ENCODE results near the gene ETFDH. TPM values are rescaled to one million over a fixed set of nuclear protein-coding genes. Genes with fewer than 3 reads are reported as not detected.
"Not testable (repeated sequence)": the region's sequence is repeated elsewhere in the genome, so short reads cannot be mapped to it uniquely, and the experiment has no call there.

ETFDH gene
- total and polyA plus RNA-seq, 9 donors: 13.6 to 35.9 (median 19.5) TPM

DNA sequence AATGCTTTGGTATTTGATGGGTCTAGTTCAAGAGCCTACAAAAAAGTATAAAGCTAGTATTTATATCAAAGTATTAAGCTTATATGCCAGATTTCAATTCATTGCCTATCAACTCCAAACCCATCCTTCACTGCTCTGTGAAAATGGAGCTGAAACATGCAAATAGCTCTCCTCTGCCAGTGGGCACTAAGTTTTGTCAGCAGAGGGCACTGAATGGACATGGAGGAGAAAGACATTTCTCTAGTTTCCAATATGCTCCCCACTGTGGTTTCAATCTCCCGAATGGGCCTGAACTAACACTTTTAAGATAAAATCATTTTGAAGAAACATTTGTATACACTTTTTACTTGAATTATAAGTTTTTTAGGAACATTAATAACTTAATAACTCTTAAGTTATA lies 38.7 kb downstream of the ETFDH start:
- WGBS, 3 donors: 52 to 69% (median 57%) methylated on average over 1 of the region's 1 CpG
- no peak overlapping the region for H3K4me3 ChIP-seq
- H3K27me3 ChIP-seq: no peaks in the 10 kb centered on the region
- no peaks in the 10 kb centered on the region for H3K36me3 ChIP-seq
- intact Hi-C loops (cut with DNase I): no loop called here
- no peaks in the 10 kb centered on the region for H3K4me1 ChIP-seq (ENCODE audit: insufficient read depth)
- no peak overlapping the region for H3K27ac ChIP-seq
- H3K9me3 ChIP-seq: no peaks in the 10 kb centered on the region
- TF ChIP-seq EP300 (IDR thresholded peaks at IDR 0.05) (no peak), POLR2A (IDR thresholded peaks at IDR 0.05) (no peak)
- TF ChIP-seq, protein P1, sequence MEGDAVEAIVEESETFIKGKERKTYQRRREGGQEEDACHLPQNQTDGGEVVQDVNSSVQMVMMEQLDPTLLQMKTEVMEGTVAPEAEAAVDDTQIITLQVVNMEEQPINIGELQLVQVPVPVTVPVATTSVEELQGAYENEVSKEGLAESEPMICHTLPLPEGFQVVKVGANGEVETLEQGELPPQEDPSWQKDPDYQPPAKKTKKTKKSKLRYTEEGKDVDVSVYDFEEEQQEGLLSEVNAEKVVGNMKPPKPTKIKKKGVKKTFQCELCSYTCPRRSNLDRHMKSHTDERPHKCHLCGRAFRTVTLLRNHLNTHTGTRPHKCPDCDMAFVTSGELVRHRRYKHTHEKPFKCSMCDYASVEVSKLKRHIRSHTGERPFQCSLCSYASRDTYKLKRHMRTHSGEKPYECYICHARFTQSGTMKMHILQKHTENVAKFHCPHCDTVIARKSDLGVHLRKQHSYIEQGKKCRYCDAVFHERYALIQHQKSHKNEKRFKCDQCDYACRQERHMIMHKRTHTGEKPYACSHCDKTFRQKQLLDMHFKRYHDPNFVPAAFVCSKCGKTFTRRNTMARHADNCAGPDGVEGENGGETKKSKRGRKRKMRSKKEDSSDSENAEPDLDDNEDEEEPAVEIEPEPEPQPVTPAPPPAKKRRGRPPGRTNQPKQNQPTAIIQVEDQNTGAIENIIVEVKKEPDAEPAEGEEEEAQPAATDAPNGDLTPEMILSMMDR (IDR thresholded peaks at IDR 0.05): no peak
- DNase-seq: no peak

DNA sequence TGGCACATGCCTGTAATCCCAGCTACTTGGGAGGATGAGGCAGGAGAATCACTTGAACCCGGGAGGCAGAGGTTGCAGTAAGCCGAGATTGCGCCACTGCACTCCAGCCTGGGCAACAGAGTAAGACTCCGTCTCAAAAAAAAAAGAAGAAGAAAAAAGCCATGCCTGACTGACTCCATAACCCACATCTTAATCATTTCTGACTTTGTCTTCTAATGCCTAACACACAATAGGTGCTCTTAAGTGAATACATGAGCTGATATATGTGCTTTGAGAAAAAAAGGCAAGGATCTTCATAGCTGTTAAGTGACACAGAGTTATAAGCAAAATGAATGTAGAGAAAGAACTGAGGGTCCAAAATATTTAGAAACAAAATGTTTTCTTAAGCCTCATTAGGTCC lies 40.5 kb downstream of the ETFDH start:
- 96 to 99% (median 98%) methylated on average over 4 of the region's 4 CpGs for WGBS, 3 donors
- intact Hi-C loops (cut with DNase I): not testable (repeated sequence)

DNA sequence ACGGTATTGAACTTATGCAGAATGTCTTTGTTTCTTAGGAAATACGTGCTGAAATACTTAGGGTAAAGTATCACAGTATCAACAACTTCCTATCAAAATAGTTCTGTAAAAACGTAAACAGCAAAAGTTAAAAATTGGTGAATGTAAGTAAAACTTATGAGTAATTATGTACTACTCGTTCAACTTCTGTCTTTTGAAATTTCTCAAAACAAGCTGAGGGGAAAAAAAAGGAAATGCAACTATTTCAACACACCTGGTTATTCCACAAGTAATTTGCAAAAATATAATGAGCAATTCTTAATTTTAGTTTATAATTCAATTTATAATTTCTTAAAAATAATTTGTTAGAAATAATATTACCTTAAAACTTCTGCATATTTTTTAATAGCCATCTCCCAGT lies 42.8 kb downstream of the ETFDH start:
- intact Hi-C loops (cut with DNase I): no loop called here
- TF ChIP-seq POLR2A (IDR thresholded peaks at IDR 0.05): no peak
- no peak for TF ChIP-seq EP300 (IDR thresholded peaks at IDR 0.05)
- TF ChIP-seq, protein P1 (IDR thresholded peaks at IDR 0.05): no peak
- no peak for DNase-seq
- no peaks in the 10 kb centered on the region for H3K27me3 ChIP-seq
- no peaks in the 10 kb centered on the region for H3K9me3 ChIP-seq
- 82 to 86% (median 85%) methylated on average over 4 of the region's 4 CpGs for WGBS, 3 donors
- no peaks in the 10 kb centered on the region for H3K36me3 ChIP-seq
- H3K4me3 ChIP-seq: no peak overlapping the region
- H3K4me1 ChIP-seq (ENCODE audit: insufficient read depth): no peaks in the 10 kb centered on the region
- no peak overlapping the region for H3K27ac ChIP-seq

More for the DNA sequence above, 40.5 kb downstream of the ETFDH start:
- not testable (repeated sequence) for H3K27ac ChIP-seq; H3K4me3 ChIP-seq; H3K36me3 ChIP-seq; DNase-seq; H3K9me3 ChIP-seq; H3K27me3 ChIP-seq; H3K4me1 ChIP-seq (ENCODE audit: insufficient read depth)

DNA sequence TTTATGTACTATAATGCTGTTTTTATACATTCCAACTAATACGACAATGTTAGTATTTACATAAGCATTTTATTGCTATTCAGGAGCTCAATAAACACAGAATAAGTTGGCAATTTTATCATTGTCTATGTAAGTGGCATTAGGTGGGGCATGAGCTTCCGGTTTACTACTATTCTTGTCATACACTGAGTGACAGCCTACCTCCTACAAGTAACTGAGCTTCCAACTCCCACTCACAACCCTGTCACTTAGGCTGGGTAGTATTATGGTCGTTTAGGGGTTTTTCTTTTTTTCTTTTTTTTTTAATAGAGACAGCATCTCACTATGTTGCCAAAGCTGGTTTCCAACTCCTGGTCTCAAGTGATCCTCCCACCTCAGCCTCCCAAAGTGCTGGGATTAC lies 43.7 kb downstream of the ETFDH start:
- no peak overlapping the region for H3K27ac ChIP-seq
- H3K4me1 ChIP-seq (ENCODE audit: insufficient read depth): no peaks in the 10 kb centered on the region
- no peaks in the 10 kb centered on the region for H3K36me3 ChIP-seq
- no peak for DNase-seq
- H3K27me3 ChIP-seq: no peaks in the 10 kb centered on the region
- H3K4me3 ChIP-seq: no peak overlapping the region
- TF ChIP-seq, protein P1 (IDR thresholded peaks at IDR 0.05): no peak
- TF ChIP-seq POLR2A (IDR thresholded peaks at IDR 0.05): no peak
- no peak for TF ChIP-seq EP300 (IDR thresholded peaks at IDR 0.05)
- intact Hi-C loops (cut with DNase I): no loop called here
- 58 to 73% (median 70%) methylated on average over 3 of the region's 3 CpGs for WGBS, 3 donors
- no peaks in the 10 kb centered on the region for H3K9me3 ChIP-seq

DNA sequence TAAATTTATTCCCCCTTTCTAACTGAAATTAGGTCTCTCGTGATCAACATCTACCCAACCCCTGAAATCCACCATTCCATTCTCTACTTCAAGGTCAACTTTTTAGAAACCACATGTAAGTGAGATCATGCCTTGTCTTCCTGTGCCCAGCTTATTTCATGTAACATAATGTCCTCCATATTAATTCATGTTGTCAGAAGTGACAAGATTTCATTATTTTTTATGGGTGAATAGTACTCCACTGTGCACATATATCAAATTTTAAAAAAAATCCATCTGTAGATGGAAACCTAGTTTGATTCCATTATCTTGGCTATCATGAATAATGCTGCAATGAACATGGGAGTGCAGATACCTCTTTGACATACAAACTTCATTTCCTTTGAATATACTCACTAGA lies 49.6 kb downstream of the ETFDH start:
- Histone ChIP-seq H3K27ac (no peak overlapping the region), H3K4me1 (ENCODE audit: insufficient read depth) (peaks cover 4% of the 10 kb centered on the region), H3K4me3 (no peak overlapping the region), H3K27me3 (no peaks in the 10 kb centered on the region), H3K36me3 (no peaks in the 10 kb centered on the region), H3K9me3 (no peaks in the 10 kb centered on the region)
- DNase-seq: no peak
- WGBS, 3 donors: 77 to 80% (median 77%) methylated on average over 1 of the region's 1 CpG
- no peak for TF ChIP-seq EP300 (IDR thresholded peaks at IDR 0.05)
- TF ChIP-seq POLR2A (IDR thresholded peaks at IDR 0.05): no peak
- TF ChIP-seq, protein P1 (IDR thresholded peaks at IDR 0.05): no peak
- intact Hi-C loops (cut with DNase I): loop anchor here (2.0 to 10.0 kb wide), 6 partner anchors 47 to 483 kb away; partner anchors contain the start of gene FNIP2 (in 1 of the 4)
